Kidney epithelial cell (primary cell): ENCODE results near the gene DLAT. TPM values are rescaled to one million over a fixed set of nuclear protein-coding genes. Genes with fewer than 3 reads are reported as not detected.
"Not testable (repeated sequence)": the region's sequence is repeated elsewhere in the genome, so short reads cannot be mapped to it uniquely, and the experiment has no call there.

Experiments used
- DNase-seq: peaks from one replicate; pipeline ENCODE4 v3.0.0-alpha.2; 2010; ENCODE audit warnings: low read depth
- H3K27me3 ChIP-seq: 2 replicates; pipeline ENCODE4 v1.6.0; 2011; ENCODE audit warnings: low read length; ENCODE audit not compliant: control insufficient read depth, insufficient read depth
- H3K36me3 ChIP-seq: 2 replicates; pipeline ENCODE4 v1.5.1; 2011; ENCODE audit warnings: low read length; ENCODE audit not compliant: control insufficient read depth, insufficient read depth
- H3K4me3 ChIP-seq: 2 replicates; pipeline ENCODE4 v1.5.1; 2011; ENCODE audit warnings: low read depth, mild to moderate bottlenecking, control low read depth, low read length
- CTCF ChIP-seq: IDR thresholded peaks from 2 replicates; pipeline ENCODE4 v1.5.1; 2011; ENCODE audit warnings: mild to moderate bottlenecking, moderate library complexity, low read length, control low read depth, inconsistent platforms; ENCODE audit not compliant: insufficient read depth, poor library complexity, severe bottlenecking
- total RNA-seq: library from RNA; depleted of rRNA; stranded (reverse); fragments of >200 nt; gene quantifications from 2 replicates; pipeline ENCODE4 v1.2.3, GENCODE V29; 2015

DLAT gene
- total RNA-seq, 1 donor from 2014 or later = 33.4 TPM

DNA sequence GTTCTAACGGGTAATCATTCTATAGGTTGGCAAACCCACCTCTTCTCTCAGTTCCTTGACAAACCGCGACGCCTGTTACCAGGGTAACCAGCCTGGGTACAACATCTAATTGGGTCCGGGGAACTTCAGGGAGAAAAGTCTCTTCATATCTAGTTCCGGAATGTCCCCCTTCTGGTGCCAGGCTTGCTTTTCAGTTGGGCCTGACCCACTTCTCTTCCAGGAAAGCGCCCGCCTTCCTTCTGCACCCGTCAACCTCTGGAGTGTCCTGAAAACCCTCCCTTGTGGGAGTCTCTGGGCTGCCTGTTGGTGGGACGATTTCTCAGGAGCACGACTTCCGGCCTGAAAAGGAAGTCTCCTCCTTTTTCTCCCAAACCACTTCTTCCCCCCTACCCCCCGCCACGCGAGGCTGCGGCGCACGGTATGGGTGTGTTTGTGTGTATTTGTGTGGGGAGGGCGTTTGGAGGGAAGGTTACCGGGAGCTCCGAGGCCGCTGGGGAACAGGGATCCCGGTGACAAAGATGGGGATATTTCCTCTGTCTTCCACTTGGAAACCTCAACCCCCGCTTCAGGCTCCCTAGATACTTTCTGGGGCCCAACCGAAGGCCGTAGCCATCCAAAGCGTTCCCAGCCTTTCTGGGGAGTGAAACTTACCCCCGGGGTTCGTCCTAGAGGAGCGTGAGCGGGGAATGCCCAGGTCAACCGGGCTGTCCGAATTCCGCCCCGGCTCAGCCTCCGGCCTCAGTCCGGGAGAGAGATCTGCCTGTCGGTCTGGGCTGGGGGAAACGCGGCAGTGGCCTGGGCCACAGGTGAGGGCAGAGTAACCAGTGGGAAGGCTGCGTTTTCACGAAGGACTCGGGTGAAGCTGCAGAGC, 49.0 kb downstream of the DLAT start, which contains the start of the genes NKAPD1 and PIH1D2:
Gene NKAPD1 (plus strand): TSS at position 359 of the 871 bp plus-strand sequence. CDS start 1,276 bp downstream, outside the sequence.
Gene PIH1D2 (minus strand): TSS at position 77 of the 871 bp plus-strand sequence. CDS start 843 bp downstream, outside the sequence.
- H3K4me3 ChIP-seq = peak within 1 kb of the TSS; percentile 84
- no peaks in the 10 kb centered on the region for H3K36me3 ChIP-seq
- DNase-seq = peak; percentile 44
- TF ChIP-seq CTCF = no peak
- H3K27me3 ChIP-seq = no peaks in the 10 kb centered on the region

- TF ChIP-seq CTCF = no peak
- Histone ChIP-seq H3K27me3 (no peaks in the 10 kb centered on the region), H3K36me3 (no peaks in the 10 kb centered on the region), H3K4me3 (no peak overlapping the region)
- DNase-seq = no peak
Observed at GRCh38 chr11:112082729-112083128, 57.5 kb downstream of the DLAT start.

DNA sequence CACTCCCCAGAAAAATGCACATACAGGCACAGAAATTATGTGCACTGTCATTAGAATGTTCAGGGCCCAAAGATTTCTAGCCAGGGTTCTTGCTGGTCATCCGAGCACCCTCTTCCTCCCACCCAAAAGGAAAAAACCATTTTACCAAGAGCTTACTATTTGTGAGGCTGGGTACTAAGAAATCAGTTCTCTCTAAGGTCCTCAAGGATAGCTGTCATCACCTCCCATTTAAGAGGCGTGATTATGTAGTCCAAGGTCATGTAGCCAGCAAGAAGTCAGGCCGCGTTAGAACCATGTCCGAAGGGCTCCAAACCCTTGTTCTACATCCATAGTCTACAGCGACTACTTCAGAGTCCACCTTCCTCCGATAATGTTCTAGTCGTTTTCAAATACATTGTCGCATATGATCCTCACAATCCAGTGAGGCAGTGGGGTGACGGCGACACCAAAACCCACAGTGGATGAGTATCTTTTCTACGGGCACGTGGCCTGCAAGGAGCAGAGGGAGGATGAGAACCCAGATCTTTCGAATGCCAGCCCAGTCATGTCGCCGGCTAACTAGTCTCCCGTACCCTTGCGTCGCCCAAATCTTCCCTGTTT, 60.7 kb downstream of the DLAT start:
- TF ChIP-seq CTCF = no peak
- Histone ChIP-seq H3K27me3 (no peaks in the 10 kb centered on the region), H3K36me3 (no peaks in the 10 kb centered on the region), H3K4me3 (peak overlapping the region; percentile 91)
- no peak for DNase-seq

- peak; percentile 47 for TF ChIP-seq CTCF
- DNase-seq = peak; percentile 85
- H3K4me3 ChIP-seq = peak within 1 kb of the TSS; percentile 91
- no peaks in the 10 kb centered on the region for H3K36me3 ChIP-seq
- no peaks in the 10 kb centered on the region for H3K27me3 ChIP-seq
Observed at GRCh38 chr11:112086422-112087191, 61.4 kb downstream of the DLAT start, which contains the start of the genes SDHD and TIMM8B. Gene SDHD, plus strand, starts transcription at chr11:112086873. Its CDS starts 35 bp downstream, at chr11:112086908. Gene TIMM8B, minus strand, starts transcription at chr11:112086756. Its CDS starts 33 bp downstream, at chr11:112086723.

- no peak for DNase-seq
- Histone ChIP-seq H3K27me3 (no peaks in the 10 kb centered on the region), H3K36me3 (no peaks in the 10 kb centered on the region), H3K4me3 (peak overlapping the region; percentile 91)
- TF ChIP-seq CTCF = no peak
Observed at GRCh38 chr11:112087212-112087611, 62.0 kb downstream of the DLAT start.

DNA sequence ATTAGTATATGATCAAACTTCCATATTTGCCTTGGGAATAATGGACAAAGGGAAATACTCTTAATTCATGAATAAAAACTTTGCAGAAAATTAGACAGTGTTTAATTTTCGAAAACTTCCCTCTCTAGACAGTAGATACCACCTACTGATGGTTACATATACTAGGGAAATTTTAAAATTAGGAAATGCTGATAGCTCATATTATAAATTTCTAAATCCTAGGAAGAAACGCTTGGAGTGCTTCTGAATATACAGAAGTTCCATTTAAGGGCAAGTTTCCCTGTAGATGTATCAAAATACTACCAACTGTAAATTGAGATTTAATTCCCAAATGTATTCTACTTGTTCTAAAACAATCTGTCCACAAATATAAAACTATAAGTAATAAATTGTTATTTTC, 70.1 kb downstream of the DLAT start:
- not testable (repeated sequence) for H3K36me3 ChIP-seq, DNase-seq

More for the DNA sequence above, 70.1 kb downstream of the DLAT start:
- not testable (repeated sequence) for H3K4me3 ChIP-seq, H3K27me3 ChIP-seq
